GM21717 (cell line): Measurements from ENCODE around the gene SLC6A1.

Experiments used
- ATAC-seq: cut with Tn5 transposase; IDR thresholded peaks from one replicate; pipeline ENCODE4 v1.9.1; 2021; ENCODE audit warnings: mild to moderate bottlenecking, moderate library complexity; ENCODE audit not compliant: unreplicated experiment

The SLC6A1 gene

GRCh38 chr3:10992017-10992942 is at the start of gene SLC6A1:
TSS of gene SLC6A1 (plus strand) at chr3:10992748. CDS start at chr3:11017212, 24,464 bp downstream.
- ATAC-seq, result no peak

DNA sequence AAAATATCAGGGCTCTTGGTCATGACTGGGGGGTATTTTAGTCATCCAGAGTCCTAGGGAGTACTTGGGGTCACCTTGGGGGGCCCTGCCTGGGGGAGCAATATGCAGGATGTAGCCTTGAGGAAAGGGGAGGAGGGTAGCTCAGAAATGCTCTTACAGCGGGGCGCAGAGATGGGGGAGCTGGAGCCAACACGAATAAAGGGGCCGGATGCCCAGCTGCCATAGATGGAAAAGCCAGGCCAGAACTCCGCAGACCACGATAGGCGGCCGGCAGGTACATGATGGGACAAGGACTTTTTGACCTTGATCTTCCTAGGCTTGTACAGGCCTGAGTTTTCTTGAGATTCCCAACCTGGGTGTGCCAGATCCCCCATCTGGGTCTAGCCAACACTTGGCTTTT is 47.7 kb upstream of the SLC6A1 start:
- ATAC-seq, result no peak

DNA sequence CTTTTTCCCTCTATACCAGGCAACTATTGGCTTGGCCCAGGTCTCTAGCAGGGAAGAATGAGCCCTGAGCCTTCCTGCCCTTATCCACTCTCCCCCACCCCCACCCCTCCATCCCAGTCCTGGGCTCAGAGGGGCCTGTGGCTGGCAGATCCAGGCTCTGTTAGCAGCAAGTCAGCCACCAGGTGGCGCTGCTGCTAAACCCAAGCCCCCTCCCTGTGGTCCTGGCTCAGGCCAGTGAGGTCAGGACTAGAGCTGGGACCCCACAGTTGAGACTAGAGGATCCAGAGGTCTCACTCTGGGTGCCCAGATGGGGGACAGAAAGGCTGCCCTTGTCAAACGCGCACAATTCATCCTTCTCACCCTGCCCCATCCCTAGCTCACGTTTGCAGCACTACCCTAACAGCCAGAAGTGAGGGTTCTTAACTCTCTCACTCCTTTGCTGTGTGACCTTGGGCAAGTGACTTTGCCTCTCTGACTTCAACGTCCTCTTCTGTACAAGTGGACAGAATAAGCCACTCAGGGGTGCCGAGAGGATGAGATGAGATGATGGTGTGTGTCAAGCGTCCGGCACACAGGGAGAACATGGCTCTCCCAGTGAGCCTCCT is 46.8 kb upstream of the SLC6A1 start:
- no peak for ATAC-seq

DNA sequence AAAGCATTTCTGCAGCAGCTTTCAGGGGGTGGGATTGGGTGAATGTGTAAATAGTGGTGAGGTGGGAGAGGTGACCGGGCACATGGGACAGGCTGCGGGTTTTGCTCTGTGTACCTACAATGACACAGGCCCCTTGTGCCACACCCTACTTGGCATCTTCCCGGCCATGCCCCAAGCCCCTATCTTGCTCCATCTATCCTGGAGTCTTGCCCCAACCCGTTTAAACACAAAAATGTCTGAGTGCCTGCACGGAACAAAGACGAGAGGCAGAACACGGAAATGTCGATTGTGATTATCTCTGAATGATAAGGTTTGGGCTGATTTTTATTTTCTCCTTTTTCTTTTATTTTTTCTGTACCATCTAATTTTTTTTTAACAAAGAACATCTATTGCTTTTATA is 46.0 kb upstream of the SLC6A1 start:
- ATAC-seq, result no peak

- ATAC-seq, result no peak
Measured at GRCh38 chr3:10948326-10948725, 44.2 kb upstream of the SLC6A1 start.

DNA sequence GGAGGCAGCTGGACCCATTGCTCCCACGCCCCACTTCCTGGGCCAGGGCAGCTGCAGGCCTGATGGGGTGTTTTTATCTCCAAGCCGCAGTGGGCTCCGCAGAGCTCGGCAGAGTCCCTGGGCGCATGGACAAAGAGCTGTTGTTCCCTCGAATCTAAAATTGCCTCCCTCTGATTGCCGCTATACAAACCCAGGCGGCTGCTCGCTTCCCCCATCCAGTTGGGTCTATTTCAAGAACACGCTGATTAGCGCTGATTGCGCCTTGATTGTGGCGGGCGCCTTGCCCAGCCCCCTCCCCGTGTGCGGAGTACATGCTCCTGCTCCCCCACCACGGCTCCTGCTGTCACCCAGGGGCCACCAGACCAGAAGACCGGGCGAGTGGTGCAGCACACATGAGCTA is 43.4 kb upstream of the SLC6A1 start:
- ATAC-seq, result no peak

- no peak for ATAC-seq
Measured at GRCh38 chr3:10950476-10951294, 41.9 kb upstream of the SLC6A1 start.

DNA sequence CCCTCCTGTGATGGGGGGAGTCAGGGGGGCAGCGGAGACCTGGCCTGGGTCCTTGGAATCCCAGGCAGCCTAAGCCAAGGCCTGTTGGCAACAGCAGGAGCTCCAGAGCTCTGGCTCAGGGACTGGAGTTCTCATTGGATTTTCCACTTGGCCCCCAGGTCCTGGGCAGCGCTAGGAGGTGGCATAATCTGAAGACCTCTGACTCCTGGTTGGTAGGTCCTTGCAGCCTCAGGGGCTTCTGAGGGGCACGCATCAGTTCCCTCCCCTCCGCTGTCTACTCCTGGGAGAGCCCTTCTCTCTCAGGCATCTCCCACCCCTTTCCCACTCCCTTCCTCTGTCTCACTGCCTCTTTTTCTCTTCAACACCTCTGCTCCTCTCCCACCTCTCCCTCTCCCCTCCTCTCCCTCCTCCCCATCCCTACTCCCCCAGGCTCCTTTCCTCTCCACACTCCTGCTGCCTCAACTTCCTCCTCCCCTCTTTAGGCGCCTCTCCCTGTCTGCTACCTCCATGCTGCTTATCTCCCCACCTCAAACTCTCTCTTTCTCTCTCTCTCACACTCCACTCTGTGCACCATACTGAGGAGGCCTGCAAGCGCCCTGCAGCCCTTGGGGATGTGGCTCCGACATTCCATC is 41.1 kb upstream of the SLC6A1 start:
- ATAC-seq, result no peak

GRCh38 chr3:10952525-10952924 is 40.0 kb upstream of the SLC6A1 start:
- ATAC-seq, result no peak

GRCh38 chr3:10954740-10955139 is 37.8 kb upstream of the SLC6A1 start:
- no peak for ATAC-seq

DNA sequence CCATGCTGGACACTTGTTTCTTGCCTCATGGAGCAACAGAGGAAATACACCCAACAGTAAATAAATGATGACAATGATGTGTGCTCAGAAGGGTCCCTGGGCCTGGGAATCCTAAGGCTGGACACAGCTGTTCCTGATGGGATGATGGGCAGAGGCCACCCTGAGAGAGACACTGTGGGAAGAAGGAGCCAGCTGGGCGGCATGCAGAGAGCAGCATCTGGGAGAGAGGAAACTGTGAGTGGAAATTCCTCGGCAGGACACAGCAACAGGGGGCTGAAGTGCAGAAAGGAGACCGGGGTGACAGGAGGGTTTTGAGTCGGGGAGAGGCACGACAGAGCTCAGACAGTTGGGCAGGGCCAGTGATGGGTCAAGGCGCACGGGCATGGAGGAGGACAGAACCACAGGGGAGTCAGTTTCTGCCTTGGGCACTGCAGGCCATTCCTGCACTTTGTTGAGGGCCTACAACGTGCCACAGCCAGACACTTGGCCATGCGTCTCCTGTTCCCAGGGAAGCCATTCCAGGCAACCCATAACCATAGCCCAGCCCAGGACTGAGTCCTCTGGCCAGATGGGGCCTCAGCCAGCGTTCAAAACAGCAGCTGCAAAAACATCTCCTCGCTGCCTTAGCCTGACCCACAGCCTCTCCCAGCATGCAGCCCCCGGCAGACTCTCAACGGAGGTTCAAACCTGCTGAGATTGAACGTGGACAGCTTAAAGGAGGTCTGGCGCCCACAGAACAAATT is 36.7 kb upstream of the SLC6A1 start:
- ATAC-seq, result no peak

- ATAC-seq, result no peak
Measured at GRCh38 chr3:10956531-10956930, 36.0 kb upstream of the SLC6A1 start.

DNA sequence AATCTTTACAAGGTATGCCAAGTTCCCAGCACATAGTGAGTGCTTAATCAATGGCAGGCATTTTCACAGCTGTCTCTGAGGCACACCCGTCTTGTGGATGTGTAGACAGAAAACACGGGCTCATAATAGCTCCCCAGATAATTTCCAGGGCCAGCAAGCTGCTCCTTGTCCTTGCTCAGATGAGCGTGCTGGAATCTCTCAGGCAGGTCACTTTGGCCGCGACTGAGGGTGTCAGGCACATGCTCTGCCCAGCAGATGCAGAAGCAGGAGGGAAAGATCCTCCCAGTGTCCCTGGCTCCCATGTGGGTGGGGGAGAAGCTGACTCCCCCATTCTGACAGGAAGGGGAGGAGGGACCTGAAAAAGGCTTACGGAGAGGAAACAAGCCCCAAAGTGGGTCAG is 35.6 kb upstream of the SLC6A1 start:
- ATAC-seq, result no peak

- ATAC-seq, result no peak
Measured at GRCh38 chr3:10957976-10958749, 34.4 kb upstream of the SLC6A1 start.

DNA sequence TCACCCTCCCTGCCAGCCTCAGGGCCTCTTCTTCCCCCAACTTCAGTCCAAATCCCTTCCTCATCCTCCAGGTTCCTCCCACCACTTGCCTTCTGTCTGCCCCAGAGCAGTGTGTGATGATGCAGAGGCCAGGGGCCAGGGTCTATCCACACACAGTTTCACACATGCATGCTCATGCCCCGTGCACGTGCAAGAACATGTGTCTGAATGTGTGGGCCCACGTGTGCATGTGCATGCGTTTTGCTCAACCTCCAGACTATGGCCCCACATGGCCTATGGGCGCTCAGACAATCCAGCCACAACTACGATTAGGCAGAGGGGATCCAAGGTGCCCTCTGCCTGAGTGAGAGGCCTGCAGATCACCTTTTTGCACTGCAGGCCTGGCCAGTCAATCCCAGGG is 32.3 kb upstream of the SLC6A1 start:
- no peak for ATAC-seq

DNA sequence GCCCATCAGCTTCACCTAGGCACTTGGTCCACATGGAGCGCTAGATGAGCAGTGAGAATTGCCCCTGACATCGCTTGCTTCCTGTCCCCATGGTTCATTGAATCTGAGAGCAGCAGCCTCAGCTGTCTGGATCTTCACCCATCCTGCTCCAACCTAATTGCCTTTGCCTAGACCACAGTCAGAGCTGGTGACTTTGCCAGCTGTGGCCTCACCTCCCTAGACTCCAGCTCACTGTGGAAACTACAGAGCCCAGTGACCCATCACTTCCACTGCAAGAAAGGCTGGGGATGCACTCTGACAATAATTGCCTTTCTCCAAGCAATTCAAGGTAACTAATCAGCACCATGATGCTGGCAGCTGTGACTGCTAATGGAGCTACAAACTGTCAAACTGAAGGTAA is 30.6 kb upstream of the SLC6A1 start:
- no peak for ATAC-seq

- ATAC-seq, result no peak
Measured at GRCh38 chr3:10962481-10963036, 30.0 kb upstream of the SLC6A1 start.

- no peak for ATAC-seq
Measured at GRCh38 chr3:10964537-10965167, 27.9 kb upstream of the SLC6A1 start.

- ATAC-seq, result no peak
Measured at GRCh38 chr3:10968401-10968800, 24.1 kb upstream of the SLC6A1 start.
